K562 (cell line): ENCODE data around the gene SETMAR. TPM values are rescaled to one million over a fixed set of nuclear protein-coding genes. Genes with fewer than 3 reads are reported as not detected.

Experiments used
- ASH1L ChIP-seq: fragments of 450-650 bp; IDR thresholded peaks from 2 replicates; pipeline ENCODE4 v1.6.1; 2018; ENCODE audit warnings: borderline replicate concordance, mild to moderate bottlenecking, low read depth; ENCODE audit not compliant: partially characterized antibody
- CAMTA2 ChIP-seq: fragments of 250-450 bp; sonication (Bioruptor Pico); conservative IDR thresholded peaks from 2 replicates; pipeline ENCODE4 v1.5.1; 2022
- CREB1 ChIP-seq, 2 experiments: sonication (generic) in 1 of 2; formaldehyde crosslinking in 1 of 2; IDR thresholded peaks; 2 replicates each; pipeline versions ENCODE4 v1.6.1 to v1.8.0; 2012 to 2022; ENCODE audit warnings: inconsistent platforms in 1 of 2, mild to moderate bottlenecking in 1 of 2, missing genetic modification reagents in 1 of 2, moderate library complexity in 1 of 2
- CREM ChIP-seq: IDR thresholded peaks from 2 replicates; pipeline ENCODE4 v1.6.1; 2014; ENCODE audit warnings: antibody characterized with exemption, low read depth
- DIDO1 ChIP-seq: fragments of 450-650 bp; IDR thresholded peaks from 2 replicates; pipeline ENCODE4 v1.6.1; 2016; ENCODE audit warnings: low read depth, missing biosample characterization, missing genetic modification characterization
- FOXP4 ChIP-seq: sonication (generic); formaldehyde crosslinking; IDR thresholded peaks from 2 replicates; pipeline ENCODE4 v1.8.0; 2022; ENCODE audit warnings: mild to moderate bottlenecking, missing genetic modification reagents, borderline replicate concordance
- GTF2A2 ChIP-seq: IDR thresholded peaks from 2 replicates; pipeline ENCODE4 v1.6.1; 2016; ENCODE audit warnings: mild to moderate bottlenecking, missing genetic modification characterization, missing compliant biosample characterization
- HMG20B ChIP-seq: fragments of 250-450 bp; sonication (Bioruptor Pico); IDR thresholded peaks from 2 replicates; pipeline ENCODE4 v1.5.0; 2021; ENCODE audit warnings: mild to moderate bottlenecking
- L3MBTL2 ChIP-seq: fragments of 450-650 bp; IDR thresholded peaks from 2 replicates; pipeline ENCODE4 v1.6.1; 2016; ENCODE audit warnings: mild to moderate bottlenecking, moderate library complexity
- LARP7 ChIP-seq: fragments of 450-650 bp; IDR thresholded peaks from 2 replicates; pipeline ENCODE4 v1.6.1; 2016
- MED1 ChIP-seq: sonication (generic); formaldehyde crosslinking; IDR thresholded peaks from 2 replicates; pipeline ENCODE4 v1.8.1; 2023; ENCODE audit warnings: missing genetic modification reagents, borderline replicate concordance
- MEIS2 ChIP-seq: fragments of 450-650 bp; IDR thresholded peaks from 2 replicates; pipeline ENCODE4 v1.6.1; 2014; ENCODE audit warnings: mild to moderate bottlenecking; ENCODE audit not compliant: partially characterized antibody
- NUFIP1 ChIP-seq: fragments of 450-650 bp; IDR thresholded peaks from 2 replicates; pipeline ENCODE4 v1.6.1; 2018; ENCODE audit not compliant: partially characterized antibody
- RBM25 ChIP-seq: fragments of 200-400 bp; formaldehyde crosslinking; IDR thresholded peaks from 2 replicates; pipeline ENCODE4 v1.6.1; 2018; ENCODE audit warnings: low read length, low read depth, moderate library complexity; ENCODE audit not compliant: severe bottlenecking
- SMAD4 ChIP-seq: fragments of 250-450 bp; sonication (Bioruptor Pico); conservative IDR thresholded peaks from 2 replicates; pipeline ENCODE4 v1.8.0; 2021; ENCODE audit warnings: inconsistent platforms, mild to moderate bottlenecking, moderate library complexity
- SP1 ChIP-seq: sonication (generic); formaldehyde crosslinking; IDR thresholded peaks from 2 replicates; pipeline ENCODE4 v1.8.1; 2022; ENCODE audit warnings: mild to moderate bottlenecking, missing genetic modification reagents
- STAT5B ChIP-seq: fragments of 250-450 bp; sonication (Bioruptor Pico); IDR thresholded peaks from 2 replicates; pipeline ENCODE4 v1.8.0; 2021; ENCODE audit warnings: mild to moderate bottlenecking, inconsistent platforms
- TBP ChIP-seq: optimal IDR thresholded peaks from 2 replicates; pipeline ENCODE3; 2011; ENCODE audit warnings: low read depth, low read length, improper control_type of control experiment
- TRIM24 ChIP-seq, 2 experiments: fragments of 450-650 bp; IDR thresholded peaks; 2 replicates each; pipeline ENCODE4 v1.6.1; 2016
- TSC22D4 ChIP-seq: fragments of 450-650 bp; IDR thresholded peaks from 2 replicates; pipeline ENCODE4 v1.6.1; 2016; ENCODE audit warnings: missing genetic modification characterization, missing biosample characterization, control low read depth
- ZNF143 ChIP-seq: sonication (generic); formaldehyde crosslinking; IDR thresholded peaks from 2 replicates; pipeline ENCODE4 v1.9.0; 2022; ENCODE audit warnings: mild to moderate bottlenecking, missing genetic modification reagents
- ZNF23 ChIP-seq: fragments of 250-450 bp; sonication (Bioruptor Pico); IDR thresholded peaks from 2 replicates; pipeline ENCODE4 v1.4.0; 2020; ENCODE audit warnings: mild to moderate bottlenecking
- ZNF232 ChIP-seq: sonication (generic); formaldehyde crosslinking; IDR thresholded peaks from 2 replicates; pipeline ENCODE4 v1.8.0; 2022; ENCODE audit warnings: mild to moderate bottlenecking, missing genetic modification reagents
- ZNF76 ChIP-seq: fragments of 250-450 bp; sonication (Bioruptor Pico); IDR thresholded peaks from 2 replicates; pipeline ENCODE4 v1.4.0; 2020; ENCODE audit warnings: mild to moderate bottlenecking, moderate library complexity, borderline replicate concordance
- ZNF766 ChIP-seq: fragments of 200-800 bp; sonication (Bioruptor generic); conservative IDR thresholded peaks from 2 replicates; pipeline ENCODE4 v1.6.1; 2016; ENCODE audit warnings: missing genetic modification characterization, missing compliant biosample characterization
- polyA plus RNA-seq, 8 experiments: library from polyadenylated mRNA; depleted of rRNA in 4 of 8; stranded (reverse) in 5 of 8; unstranded in 3 of 8; fragments of >200 nt; fragmentation: Nextera tagmentation in 2 of 8; fragmentation: Illumina TruSeq in 1 of 8; extraction: Ambion mirVana in 2 of 8; extraction: Trizol in 1 of 8; gene quantifications; 2 replicates each; pipeline versions ENCODE4 v1.2.1 to v1.2.3, GENCODE V29; 2011 to 2014; ENCODE audit warnings: inconsistent platforms in 1 of 8, missing spikeins in 1 of 8
- total RNA-seq, 7 experiments: library from RNA; depleted of rRNA in 6 of 7; stranded (reverse); fragments of >200 nt in 6 of 7; fragmentation: Illumina TruSeq in 2 of 7; extraction: Trizol in 2 of 7; gene quantifications; 2 replicates each; pipeline versions ENCODE4 v1.2.1 to v1.2.3, GENCODE V29; 2011 to 2021; ENCODE audit warnings: low replicate concordance in 1 of 7
- TF ChIP-seq, protein P1 (sequence below): fragments of 250-450 bp; sonication (Bioruptor Pico); IDR thresholded peaks from 2 replicates; pipeline ENCODE4 v1.6.1; 2021; ENCODE audit warnings: mild to moderate bottlenecking
- TF ChIP-seq, protein P2 (sequence below): fragments of 200-800 bp; sonication (Bioruptor generic); IDR thresholded peaks from 2 replicates; pipeline ENCODE4 v1.6.1; 2017; ENCODE audit warnings: missing genetic modification characterization, missing compliant biosample characterization

SETMAR gene
- total and polyA plus RNA-seq, 9 of the 15 experiments (the other 6 are each of a cell fraction or from before 2014, with no cell fraction given) = 5.5 to 25.1 (median 18.2) TPM

DNA sequence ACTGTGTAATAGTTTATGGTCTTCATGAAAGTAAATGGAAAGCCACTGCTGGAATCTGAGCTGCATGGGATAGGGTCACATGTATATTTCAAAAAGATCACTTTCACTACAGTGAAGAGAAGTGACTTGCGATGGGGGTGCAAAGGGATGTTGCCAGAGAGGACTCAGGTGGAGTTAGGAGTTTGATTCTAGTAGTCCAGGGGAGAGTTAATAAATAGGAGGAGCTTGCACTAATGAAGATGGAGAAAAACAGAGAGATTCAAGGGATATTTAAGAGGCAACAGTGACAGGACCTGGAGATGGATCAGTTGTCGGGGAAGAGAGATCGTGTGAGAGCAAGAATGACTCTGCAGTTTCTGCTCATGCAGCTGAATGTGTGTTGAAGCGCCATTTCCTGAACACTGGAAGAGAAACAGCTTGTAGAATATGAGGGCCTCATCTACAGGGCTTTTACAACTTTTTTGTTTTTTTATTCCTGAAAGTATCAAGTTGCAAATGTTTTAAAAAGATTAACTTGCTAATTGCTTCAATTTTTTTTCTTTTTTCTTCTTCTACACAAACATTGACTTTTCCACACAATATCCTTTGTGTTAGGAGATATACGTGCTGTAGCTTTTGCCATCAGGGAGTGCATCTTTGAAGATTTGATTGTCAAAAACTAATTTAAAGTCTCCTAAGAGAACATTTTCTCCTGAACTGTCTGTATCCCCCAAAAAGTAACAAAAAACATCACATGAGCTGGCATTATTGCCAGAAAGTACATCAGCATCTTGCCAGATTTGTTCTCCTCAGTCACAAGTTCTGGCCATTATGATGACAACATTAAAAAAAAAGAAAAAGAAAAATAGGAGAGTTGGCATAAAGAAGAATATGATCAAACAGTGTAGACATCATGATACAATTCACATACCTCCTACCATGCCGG lies 37.5 kb downstream of the SETMAR start (continued):
- peak; percentile 81; the same call in 1 of the 2 replicates for TF ChIP-seq LARP7
- TF ChIP-seq MED1 (CRISPR knock-in tag) = no peak
- no peak for TF ChIP-seq HMG20B (CRISPR knock-in tag)
- no peak for TF ChIP-seq TSC22D4 (tag)
- TF ChIP-seq ASH1L = peak; percentile 36
- TF ChIP-seq CAMTA2 (CRISPR knock-in tag) = no peak
- no peak for TF ChIP-seq CREM
- TF ChIP-seq ZNF76 = no peak
- no peak for TF ChIP-seq ZNF232 (CRISPR knock-in tag)
- peak; percentile 88 for TF ChIP-seq L3MBTL2
- peak; percentile 60 for TF ChIP-seq MEIS2
- no peak for TF ChIP-seq STAT5B (CRISPR knock-in tag)
- TF ChIP-seq CREB1 (IDR thresholded peaks at IDR 0.05) = no peak
- TF ChIP-seq CREB1 (CRISPR knock-in tag; IDR thresholded peaks at IDR 0.05) = no peak
- TF ChIP-seq RBM25 = no peak
- TF ChIP-seq TBP = no peak
- no peak for TF ChIP-seq SP1
- peak; percentile 54 to 58 for TF ChIP-seq TRIM24 (IDR thresholded peaks at IDR 0.05)
- 0 out of 2 replicates have a peak, but pooled peaks have one; percentile 32 for TF ChIP-seq SMAD4 (CRISPR knock-in tag)
- TF ChIP-seq, protein P1, sequence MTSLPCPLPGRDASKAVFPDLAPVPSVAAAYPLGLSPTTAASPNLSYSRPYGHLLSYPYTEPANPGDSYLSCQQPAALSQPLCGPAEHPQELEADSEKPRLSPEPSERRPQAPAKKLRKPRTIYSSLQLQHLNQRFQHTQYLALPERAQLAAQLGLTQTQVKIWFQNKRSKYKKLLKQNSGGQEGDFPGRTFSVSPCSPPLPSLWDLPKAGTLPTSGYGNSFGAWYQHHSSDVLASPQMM (CRISPR knock-in tag) = no peak
- TF ChIP-seq NUFIP1 = no peak
- no peak for TF ChIP-seq ZNF23 (CRISPR knock-in tag)
- TF ChIP-seq, protein P2, sequence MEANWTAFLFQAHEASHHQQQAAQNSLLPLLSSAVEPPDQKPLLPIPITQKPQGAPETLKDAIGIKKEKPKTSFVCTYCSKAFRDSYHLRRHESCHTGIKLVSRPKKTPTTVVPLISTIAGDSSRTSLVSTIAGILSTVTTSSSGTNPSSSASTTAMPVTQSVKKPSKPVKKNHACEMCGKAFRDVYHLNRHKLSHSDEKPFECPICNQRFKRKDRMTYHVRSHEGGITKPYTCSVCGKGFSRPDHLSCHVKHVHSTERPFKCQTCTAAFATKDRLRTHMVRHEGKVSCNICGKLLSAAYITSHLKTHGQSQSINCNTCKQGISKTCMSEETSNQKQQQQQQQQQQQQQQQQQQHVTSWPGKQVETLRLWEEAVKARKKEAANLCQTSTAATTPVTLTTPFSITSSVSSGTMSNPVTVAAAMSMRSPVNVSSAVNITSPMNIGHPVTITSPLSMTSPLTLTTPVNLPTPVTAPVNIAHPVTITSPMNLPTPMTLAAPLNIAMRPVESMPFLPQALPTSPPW = no peak
- TF ChIP-seq ZNF143 (CRISPR knock-in tag) = no peak
- TF ChIP-seq DIDO1 (tag) = no peak
- no peak for TF ChIP-seq GTF2A2
- no peak for TF ChIP-seq FOXP4 (CRISPR knock-in tag)
- TF ChIP-seq ZNF766 = no peak
